DMS114 treated with DMSO at 0.1 percent for 48 hours (cell line): Measurements from ENCODE around the gene SDHAF2.
A peak's percentile ranks its signal among the peaks of the same experiment; 100 is the strongest.
"Not testable (repeated sequence)": the region's sequence is repeated elsewhere in the genome, so short reads cannot be mapped to it uniquely, and the experiment has no call there.

Experiments used
- DNase-seq: peaks from one replicate; lab custom pipeline; 2025; ENCODE audit not compliant: unreplicated experiment; lab: John Stamatoyannopoulos, UW

SDHAF2 gene

DNA sequence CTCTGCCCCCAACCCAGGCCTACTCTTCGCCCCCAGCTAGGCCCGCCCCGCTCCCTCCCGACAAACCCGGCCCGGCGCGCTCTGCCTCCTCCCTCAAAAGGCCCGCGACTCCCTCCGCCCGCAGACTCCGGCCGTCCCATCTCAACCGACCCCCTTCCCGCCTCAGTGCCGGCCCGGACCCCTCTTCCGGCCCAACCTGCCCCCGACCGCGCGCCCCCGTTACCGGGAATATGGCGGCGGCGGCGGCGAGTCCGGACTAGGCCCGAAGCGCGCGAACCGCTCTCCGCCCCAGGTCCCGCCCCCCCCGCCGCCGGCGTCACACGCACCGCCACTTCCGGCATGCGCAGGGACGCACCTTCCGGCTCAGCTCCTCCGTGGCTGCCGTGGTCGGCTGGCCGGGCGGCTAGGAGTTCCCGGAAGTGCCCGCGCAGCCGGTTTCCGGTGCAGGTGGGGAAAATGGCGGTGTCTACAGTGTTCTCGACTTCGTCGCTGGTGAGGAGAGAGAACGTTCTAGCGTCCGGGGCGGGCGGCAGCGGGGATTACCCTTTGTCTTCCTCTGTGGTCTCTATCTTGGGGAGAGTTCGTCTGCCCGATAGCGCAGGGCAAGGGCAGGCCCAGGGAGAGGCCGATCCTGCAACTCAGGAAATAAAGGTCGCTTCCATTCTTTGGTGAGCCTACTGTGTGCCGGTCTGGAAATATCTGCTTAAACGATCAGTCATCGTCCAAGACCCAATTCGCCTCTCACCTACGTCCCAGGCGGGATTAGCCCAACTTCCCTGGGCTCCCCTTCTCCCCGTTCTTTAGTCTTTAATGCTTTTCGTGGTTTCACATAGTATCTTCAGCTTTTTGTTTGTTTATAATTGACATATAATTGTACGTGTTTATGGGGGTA is at the start of gene SDHAF2, which contains the start of gene CPSF7:
Gene SDHAF2, plus strand, starts transcription at position 434 of the 892 bp plus-strand sequence. Its CDS starts 23 bp downstream, at position 457.
Gene CPSF7, minus strand, starts transcription at position 285 of the 892 bp plus-strand sequence. CDS start 740 bp downstream, outside the sequence.
- DNase-seq = peak; percentile 91

DNA sequence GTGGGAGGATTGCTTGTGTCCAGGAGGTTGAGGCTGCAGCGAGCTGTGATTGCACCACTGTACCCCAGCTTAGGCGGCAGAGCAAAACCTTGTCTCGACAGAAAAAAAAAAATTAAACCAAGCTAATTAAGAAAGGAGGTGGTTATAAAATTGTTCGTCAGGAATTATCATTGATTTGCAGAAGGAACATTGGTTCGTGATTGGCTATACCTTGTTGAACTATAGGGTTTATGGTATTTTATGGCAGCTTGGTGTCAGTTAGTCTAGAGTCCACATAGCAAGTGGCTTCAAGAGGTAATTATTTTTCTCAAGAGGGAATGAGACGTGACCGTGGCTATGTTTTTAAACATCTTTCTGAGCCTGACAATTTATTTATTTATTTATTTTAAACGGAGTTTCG is 49.0 kb upstream of the SDHAF2 start:
- DNase-seq = no peak

DNA sequence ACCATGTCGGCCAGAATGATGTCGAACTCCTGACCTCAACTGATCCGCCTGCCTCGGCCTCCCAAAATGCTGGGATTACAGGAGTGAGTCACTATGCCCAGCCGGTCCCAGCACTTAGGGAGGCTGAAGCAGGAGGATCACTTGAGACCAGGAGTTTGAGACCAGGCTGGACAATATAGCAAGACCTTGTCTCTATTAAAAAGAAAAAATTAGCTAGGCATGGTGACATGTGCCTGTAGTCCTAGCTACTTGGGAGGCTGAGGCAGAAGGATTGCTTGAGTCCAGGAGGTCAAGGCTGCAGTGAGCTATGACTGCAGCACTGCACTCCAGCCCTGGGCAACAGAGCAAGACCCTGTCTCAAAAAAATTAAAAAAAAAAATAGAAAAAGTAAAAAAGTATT is 46.1 kb upstream of the SDHAF2 start:
- DNase-seq = not testable (repeated sequence)

DNA sequence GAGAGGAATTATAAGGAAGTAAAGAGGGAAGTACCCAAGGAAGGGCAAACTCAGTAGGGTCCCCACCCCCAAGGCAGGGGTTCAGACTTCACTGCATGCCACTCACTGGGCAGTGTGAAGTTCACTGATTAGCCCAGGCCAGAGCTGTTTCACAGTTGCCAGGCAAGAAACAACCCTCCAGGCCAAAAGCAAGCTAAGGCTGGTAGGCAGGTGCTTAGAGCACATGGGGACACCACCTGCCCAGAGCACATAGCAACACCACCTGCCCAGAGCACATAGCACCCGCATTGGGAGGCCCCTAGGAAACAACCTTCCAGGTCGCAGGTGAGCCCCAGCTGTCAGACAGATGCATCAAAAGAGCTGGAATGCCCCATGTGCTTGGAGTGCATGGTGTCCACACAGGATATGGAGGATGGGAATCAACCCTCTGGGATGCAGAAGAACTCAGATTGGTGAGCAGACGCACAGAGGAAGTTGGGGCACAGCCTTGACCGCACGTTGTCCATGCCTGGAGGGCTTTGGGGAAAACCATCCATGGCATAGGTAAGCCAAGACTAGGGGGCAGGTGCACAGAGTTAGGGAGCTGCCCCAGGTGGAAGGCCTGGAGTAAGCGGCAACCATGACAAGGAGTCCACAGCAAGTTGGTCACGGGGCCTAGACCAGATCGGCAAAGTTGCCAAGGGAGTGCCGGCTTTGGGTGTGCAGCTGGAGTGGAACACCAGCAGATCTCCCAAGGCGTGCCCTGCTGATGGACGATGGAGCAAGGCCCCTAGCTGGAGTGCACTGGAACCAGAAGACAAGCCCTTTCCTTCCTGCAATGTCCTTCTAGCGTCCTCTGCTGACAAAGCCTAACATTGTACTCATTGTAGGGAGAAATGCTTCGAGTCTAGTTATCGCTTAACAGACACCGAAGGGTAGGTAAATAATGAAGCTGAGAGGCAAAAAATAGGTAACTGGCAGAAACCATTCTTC is 45.4 kb upstream of the SDHAF2 start:
- DNase-seq = peak; percentile 25

DNA sequence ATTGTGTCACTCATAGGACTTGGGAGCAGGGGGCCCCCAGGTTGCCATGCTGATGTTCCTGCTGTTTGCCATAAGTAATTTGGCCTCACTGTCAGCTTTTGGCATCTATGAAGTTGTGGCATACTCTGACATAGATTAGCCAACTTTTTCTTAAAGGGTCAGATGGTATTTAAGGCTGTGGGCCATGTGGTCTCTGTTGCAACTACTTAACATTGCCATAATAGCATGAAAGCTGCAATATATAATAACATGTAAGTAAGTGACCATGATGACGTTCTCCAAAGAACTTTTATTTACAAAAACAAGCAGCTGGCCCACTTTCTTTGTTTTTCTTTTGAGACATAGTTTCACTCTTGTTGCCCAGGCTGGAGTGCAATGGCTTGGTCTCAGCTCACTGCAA is 39.8 kb upstream of the SDHAF2 start:
- DNase-seq = no peak

DNA sequence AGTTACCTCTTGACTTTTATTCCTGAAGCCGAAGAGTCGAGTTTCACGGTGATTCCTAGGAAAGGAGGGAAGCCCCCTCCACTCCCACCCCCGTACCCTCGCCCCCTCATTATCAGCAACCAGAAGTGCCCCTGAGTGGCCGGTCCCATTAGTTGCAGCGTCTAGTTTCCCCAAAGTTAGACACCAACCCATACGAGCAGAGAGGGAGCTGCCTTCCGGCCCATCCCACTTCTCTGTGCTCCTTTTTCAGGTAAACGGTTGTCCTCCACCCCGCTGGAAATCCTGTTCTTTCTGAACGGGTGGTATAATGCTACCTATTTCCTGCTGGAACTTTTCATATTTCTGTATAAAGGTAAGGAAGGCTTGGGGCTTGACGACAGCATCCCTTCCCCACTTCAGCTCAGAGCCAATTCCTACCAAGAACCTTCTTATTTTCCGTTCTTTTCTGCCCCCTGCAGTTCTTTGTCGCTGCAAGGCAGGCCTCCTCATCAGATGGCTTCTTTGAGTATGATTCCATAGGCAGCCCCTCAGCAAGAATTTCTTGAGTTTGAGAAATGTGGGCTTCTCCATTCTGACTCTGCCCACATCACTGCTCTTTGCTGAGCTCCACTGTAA is 36.8 kb upstream of the SDHAF2 start:
- DNase-seq = no peak

DNA sequence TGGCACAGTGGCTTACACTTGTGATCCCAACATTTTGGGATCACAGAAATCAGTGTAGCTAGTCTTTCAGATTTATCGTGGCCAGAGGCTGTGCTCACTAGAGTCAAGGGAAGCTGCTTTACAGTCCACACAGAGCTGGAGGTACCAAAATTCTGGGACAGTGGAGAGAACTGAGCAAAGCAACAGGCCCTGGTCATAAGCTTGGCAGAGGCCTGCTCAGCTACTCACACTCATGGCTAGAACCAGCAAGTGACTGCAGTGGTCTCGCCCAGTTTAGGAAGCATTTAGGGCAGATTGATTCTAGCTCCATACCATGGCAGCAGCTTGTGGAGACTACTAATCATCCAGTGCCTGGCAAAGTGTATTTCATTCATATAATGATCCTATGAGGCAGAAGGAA is 28.8 kb upstream of the SDHAF2 start:
- no peak for DNase-seq

DNA sequence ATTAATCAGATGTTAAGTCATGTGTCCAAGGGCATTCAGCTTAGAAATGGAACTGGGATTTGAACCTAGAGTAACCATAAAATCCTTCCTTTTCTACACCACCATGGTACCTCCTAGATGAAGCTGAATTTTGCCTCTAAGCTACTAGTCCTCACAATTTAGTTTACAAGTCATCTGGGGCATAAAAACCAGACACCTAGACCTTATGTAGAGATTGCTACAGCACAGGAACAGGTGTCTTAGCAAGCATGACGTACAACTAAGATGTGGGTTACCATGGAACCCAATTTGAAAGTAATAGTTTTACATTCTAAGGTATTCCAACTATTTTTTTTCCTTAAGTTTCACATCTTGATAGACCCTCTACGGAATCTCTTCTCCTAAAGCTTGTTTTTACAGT is 28.4 kb upstream of the SDHAF2 start:
- DNase-seq = no peak

DNA sequence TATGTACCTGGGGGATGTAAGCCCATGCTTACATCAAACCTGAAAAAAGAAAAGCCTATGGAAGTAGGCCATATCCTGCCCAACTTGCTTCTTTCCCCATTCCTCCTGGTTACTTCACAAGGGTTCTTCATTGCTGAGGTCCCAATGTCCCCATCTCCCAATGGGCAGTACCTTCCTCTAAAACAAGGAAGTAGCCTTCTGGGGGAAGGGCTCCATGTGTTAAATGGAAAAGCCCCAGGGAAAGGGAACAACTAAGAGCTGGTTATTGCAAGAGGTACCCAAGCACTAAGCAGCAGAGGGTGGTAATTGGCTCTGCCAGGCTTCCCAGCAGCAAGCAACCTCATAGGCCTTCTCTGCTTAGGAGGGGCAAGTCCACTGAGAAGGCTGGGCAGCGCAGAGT is 26.3 kb upstream of the SDHAF2 start:
- DNase-seq = no peak

DNA sequence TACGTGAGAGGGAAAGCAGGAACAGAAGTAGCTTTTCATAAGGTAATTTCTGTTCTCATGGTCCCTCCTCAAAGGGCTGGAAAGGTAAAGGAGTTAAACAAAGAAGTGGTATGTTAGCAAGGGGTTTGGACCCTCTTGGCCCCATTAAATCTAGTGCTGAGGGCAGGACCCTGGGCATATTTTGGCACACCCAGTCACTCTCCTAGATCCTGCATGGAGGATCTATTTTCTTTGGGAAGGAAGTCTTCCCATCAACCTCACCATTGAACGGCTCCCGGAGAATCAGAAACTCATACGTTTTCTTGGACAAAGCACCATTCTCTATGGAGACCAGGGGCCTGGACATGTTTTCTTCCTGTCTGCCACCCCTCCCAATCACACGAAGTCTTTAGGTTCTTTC is 25.8 kb upstream of the SDHAF2 start:
- DNase-seq = no peak

DNA sequence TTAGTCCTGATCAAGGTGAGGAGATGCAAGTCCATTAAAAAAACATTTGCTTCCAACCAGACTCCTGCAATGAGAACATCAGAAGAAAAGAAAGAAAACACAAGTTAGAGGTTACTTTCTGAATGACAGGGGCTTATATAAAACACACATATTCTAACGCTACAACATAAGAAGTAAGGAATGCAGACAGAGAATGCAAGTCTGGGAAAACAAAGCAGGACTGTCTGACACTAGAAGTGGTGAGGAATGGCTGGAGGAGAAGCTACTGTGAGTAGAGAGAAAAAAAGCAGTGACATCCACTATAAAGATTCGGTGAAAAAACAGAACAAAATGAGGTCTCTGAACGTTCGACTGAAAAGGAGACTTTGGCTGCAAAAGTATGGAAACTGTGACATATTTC is 25.3 kb upstream of the SDHAF2 start:
- DNase-seq = no peak

DNA sequence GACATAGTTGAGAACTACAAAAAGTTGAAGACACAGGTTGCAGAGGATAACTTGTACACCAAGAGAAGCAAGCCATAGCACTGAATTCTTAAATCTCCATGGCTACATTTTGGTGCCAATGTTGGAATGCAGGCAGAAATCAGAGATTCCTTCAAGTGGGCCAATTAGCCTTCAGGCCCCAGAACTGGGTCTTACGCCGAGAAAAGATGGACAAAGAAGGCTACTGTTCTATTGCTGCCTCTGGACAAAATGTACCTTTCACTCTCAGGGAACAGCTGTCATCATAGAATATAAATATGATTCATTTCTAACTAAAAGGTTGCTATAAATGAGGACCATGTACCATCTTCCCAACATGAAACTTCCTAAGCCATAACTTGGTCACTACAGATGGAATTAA is 23.9 kb upstream of the SDHAF2 start:
- DNase-seq = no peak

DNA sequence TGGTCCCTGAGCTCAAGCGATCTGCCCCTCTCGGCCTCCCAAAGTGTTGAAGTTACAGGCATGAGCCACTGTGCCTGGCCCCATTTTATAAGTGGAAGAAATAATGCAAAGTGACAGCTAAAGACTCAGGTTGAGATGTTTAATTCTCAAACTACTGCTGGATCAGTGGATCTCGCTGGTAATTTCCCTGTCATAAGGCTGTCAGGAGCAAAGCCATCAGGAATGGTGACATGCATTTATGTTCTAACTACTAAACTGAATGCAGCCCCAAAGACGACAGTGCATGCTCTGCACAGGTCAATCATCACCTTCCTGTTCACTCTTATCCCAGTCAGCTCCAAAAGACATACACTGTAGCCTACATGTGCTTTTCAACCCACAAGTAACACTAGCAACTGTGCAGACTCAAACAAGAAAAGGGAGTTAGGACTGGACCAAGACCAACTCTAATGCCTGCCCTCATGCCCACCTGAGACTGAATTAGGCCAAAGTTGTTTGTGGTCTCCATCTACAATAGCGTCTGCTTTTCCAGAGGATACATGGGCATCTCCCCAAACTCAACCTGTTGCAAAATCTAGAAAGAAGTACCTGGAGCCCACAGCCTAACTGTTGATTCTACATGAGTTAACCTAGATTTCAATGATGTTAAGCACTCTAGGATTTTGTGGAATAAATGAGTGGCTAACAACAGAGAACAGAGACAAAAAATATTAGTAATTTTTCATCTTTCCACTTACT is 22.8 kb upstream of the SDHAF2 start:
- no peak for DNase-seq

DNA sequence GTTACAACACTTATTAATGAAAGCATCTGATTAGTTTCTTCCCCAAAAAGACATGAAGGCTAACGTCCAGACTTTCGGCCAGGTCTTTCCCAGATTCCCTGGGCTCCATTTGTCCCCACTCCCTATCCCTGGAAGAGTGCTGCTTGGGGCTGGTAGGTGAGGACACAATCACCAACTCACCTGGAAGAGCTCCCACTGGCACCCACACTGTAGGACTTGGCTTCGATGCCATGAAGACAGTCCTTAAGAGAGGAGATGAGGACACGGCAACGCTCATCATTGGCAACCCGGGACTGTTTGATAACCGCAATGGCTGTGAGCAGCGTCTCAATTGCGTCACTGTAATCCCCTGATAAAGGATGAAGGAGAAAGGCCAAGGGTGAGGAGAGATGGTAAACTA is 18.3 kb upstream of the SDHAF2 start:
- DNase-seq = no peak

DNA sequence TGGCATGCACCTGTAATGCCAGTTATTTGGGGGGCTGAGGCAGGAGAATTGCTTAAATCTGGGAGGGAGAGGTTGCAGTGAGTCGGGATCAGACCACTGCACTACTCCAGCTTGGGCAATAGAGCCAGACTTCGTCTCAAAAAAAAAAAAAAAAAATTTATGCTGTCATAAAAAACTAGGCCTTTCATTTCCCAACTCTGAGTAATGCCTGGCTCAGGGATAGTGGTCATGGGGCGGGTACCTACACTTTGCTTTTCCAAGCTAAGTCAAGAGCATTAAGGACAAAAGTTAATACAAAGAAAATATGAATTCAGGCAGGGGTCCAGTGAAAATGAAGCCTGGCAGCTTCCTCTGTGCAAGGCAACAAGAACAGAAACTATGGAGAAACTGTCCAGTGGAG is 16.4 kb upstream of the SDHAF2 start:
- DNase-seq = no peak

DNA sequence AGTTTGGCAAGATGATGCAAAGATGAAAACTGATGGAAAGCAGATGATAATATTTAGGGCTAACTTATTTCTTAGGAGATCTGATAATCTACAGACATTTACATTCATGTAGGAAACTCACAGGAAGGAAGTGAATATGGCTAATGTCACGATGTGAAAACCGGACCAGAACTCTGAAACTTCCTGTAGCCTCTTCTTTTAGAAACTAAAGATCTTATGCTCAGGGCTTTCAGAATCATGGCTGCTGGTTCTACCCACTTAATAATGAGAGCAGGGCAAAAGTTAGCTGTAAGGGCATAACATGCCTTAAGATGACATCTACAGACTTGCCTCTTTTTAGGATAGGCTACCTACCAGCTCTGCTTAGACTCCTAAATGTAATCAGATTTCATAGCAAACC is 15.4 kb upstream of the SDHAF2 start:
- no peak for DNase-seq

DNA sequence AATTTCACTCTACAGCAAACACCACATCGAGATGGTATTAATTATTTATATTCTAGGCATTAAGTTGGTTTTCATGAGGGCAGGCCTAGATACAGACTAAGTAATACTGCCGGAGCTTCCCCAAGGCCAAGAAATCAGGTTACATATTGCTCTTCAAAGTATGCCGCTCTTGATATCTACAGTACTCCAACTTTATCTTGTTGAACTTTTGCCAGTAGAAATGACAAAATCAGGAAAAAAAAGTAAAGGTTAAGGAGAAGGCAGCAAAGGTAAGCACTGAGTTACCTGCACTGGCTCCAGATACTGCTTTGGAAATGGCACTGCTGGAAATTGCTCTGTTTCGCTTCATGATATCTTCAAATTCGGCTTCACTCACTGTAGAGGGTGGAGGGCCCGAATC is 14.5 kb upstream of the SDHAF2 start:
- no peak for DNase-seq

DNA sequence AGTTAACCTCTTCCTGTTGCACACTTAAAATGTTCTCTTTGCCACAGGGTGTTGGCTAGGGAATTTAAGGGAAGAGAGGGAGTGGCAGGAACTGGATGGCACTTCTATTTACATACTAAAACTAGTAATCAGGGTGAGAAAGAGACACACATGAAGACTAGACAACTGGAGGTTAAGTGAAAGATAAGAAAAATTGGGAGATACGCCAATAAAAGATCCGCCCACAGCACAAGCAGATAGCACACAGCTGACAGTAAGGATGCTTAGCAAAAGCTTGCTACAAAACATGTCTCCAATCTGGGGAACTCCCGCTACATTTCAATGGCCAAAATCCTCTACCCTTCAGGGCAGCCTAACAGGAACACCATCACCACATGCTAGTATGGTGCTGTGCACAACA is 13.0 kb upstream of the SDHAF2 start:
- no peak for DNase-seq

DNA sequence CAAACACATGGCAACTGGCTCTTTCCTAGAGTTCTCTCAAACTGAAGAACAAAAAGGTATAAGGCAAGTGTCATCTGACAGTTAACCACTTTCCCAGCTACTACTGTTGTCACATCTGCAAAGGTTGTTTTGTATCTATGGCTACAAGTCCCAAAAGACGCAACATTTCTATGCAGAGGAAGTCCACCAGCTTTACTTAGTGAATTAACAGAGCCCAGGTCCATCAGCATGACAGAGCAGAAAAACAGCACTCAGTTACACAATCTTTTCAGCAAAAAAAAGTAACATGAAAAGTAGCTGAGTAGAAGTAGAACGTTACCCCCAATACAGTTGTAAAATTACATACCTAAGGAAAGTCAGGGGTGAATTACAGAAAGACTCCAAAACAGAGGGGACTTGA is 12.3 kb upstream of the SDHAF2 start:
- no peak for DNase-seq

DNA sequence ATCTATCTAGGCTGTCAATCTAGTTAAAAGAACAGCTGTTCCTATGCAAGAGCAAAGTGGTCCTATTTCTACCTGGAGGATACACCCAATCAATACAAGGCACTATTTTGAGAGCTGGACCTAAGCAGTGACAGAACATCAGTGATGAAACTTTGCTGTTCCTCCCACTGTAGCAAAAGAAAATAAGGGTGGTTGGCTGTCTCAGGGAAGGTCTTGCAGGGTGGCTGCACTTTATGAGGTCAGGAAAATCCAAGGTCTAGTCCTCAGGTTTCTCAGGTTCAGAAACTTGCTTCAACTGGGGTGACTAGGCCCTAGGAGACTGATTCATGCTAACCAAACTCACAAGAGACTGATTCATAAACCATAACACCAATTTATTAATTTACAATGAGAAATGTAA is 11.8 kb upstream of the SDHAF2 start:
- DNase-seq = no peak

DNA sequence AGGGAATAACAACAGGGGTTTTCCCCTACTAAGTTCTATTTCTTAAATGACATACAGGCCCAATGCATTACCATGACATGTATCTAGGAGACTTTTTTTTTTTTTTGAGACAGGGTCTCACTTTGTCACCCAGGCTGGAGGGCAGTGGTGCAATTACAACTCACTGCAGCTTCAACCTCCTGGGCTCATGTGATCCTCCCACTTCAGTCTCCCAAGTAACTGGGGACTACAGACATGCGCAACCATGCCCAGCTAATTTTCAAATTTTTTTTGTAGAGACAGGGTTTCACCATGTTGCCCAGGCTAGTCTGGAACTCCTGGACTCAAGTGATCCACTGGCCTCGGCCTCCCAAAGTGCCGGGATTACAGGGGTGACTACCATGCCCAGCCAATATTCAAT is 7.7 kb upstream of the SDHAF2 start:
- DNase-seq = no peak
